SU-DHL-6 (cell line): ENCODE measurements around the gene ADD3.

ENCODE experiments used
- CTCF ChIP-seq: fragments of 200-600 bp; sonication (generic); IDR thresholded peaks from one replicate; pipeline ENCODE4 v1.5.1; 2017; ENCODE audit warnings: antibody characterized with exemption, mild to moderate bottlenecking, low read length, moderate library complexity; ENCODE audit not compliant: insufficient read depth, poor library complexity, severe bottlenecking
- EZH2phosphoT487 ChIP-seq: fragments of 200-600 bp; sonication (generic), shearing (Covaris generic); conservative IDR thresholded peaks from 2 replicates; pipeline ENCODE4 v1.6.1; 2018; ENCODE audit warnings: mild to moderate bottlenecking, antibody characterized with exemption, low read length, moderate library complexity, mixed read lengths

- TF ChIP-seq CTCF = no peak
- no peak for TF ChIP-seq EZH2phosphoT487
These were observed 43.7 kb downstream of the ADD3 start for GRCh38 chr10:110051487-110051886.
